Renal pelvis (tissue), 4 donors: ENCODE results near the gene FGGY. TPM values are rescaled to one million over a fixed set of nuclear protein-coding genes. Genes with fewer than 3 reads are reported as not detected.
"Not testable (repeated sequence)": the region's sequence is repeated elsewhere in the genome, so short reads cannot be mapped to it uniquely, and the experiment has no call there.

Experiments used
- DNase-seq: peaks from one replicate; pipeline ENCODE4 v3.0.0-alpha.2; 2013
- polyA plus RNA-seq, 3 donors: library from polyadenylated mRNA; unstranded; fragments of 120-200 nt; gene quantifications; one replicate each; pipeline ENCODE4 v1.2.1, GENCODE V29; 2013; ENCODE audit not compliant: insufficient read length in 3 of 3

FGGY gene
- polyA plus RNA-seq, 3 donors, result 21.3 to 24.9 (median 23.3) TPM

DNA sequence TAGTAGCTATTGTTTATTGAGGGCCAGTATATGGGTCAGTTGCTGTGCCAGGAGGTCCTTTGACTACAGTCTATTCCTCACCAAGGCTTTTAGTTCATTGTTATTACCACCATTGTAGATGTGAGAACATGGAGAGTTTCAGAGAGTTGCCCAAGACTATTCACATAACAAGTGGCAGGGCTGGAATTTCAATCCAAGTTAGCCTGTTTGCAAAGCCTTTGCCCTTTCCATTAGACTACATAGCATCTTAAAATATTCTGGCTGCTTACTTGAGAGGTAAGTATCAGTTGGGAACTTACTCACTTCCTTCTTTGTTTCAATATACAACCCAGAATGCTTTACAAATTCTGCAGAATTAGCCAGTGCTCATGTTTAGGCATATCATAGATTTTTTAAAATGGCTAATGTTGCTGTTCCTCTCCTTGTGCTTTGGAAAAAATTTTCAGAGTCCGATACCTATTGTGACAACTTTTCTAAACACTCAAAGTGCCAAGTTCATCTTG is 141.2 kb downstream of the FGGY start:
- no peak for DNase-seq

DNA sequence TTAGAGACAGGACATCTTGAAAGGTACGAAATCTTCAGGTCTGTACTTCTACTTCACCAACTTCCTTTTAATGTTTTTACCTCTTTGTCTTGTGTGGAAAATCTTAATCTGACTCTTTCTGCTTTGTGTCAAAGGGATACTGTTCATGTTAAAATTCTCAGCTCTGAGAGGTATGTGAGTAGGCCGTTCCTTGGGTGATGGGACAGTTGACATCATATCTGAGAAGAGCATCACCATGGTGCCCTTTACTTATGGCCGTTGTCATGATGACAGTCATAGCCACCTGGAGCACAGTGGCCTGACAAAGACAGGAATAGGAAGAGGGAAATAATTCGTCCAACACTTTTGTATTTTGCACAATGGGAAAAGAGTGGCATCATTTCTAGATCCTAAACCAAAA is 145.6 kb downstream of the FGGY start:
- DNase-seq, result no peak

DNA sequence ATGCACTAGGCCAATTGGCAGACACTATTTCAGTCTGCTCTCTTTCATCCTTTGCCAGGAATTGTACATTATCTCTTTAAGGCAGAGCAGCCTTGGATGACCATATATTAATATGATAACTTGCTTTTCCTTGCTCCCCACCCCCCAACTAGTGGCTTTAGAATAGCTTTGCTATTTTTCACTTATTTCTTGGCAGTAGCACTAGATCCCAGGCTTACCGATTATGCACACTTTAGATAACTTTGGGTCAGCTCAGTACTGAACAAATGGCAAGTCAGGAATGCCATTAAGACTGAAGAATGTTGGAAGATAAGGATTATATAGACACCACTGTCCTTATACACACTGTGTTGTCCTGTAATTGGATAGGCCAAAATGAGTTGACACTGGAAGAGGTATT is 146.4 kb downstream of the FGGY start:
- DNase-seq, result no peak

DNA sequence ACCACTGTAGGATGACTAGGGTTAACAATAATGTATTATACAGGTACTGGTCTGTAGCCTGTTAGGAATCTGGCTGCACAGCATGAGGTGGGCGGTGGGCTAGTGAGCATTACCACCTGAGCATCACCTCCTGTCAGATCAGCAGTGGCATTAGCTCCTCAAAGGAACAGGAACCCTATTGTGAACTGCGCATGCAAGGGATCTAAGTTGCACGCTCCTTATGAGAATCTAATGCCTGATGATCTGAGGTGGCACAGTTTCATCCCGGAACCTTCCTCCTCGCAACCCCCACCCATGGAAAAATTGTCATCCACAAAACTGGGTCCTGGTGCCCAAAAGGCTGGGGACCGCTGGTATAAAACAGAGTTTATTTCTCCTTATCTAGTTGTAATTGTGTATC is 147.6 kb downstream of the FGGY start:
- DNase-seq, result no peak

DNA sequence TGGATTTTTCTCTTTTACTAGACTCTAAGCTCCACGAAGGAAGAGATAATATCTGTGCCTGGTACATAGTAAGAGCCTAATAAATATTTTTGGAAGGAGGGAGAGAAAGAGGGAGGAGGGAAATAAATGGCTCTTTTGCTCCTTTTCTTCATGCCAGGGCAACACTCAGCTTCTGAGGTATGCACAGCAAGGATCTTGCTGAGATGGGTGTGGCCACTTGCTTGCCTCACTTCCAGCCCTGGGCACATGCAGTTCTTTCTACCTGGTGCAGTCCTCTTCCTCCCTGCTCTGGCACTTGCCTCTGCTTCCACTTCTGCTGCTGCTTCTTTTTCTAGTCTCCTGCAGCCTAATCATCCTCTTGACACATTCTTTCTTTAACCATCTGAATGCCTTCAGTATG is 148.1 kb downstream of the FGGY start:
- no peak for DNase-seq

DNA sequence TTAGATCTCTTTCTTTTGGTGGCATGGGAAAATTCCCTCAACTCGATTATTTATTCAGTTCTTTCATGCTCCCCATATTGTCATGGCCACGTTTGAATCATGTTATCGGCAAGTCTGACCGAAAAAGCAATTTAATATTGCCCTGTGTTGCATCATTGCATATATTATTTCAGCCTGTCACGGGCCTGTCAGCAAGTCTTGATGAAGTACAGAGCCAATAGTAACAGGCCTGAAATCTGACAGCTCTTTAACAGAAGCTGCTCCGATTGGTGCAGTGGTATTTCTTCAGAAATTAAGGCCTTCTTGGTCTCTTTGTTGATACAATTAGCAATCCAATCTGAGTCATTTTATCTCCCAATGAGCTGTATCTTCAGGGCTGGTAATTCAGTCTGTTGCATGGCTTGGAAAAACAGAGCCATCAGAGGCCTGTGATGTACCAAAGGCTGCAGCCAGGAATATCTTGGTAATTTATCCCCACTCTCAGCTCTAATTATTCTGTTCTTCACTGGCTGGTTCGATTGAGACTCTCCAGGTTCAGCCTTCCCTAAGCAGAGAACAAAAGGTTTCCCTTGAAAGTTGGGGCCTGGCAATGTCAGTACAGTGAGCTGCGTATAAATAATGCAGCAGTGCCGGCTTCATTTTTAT is 149.5 kb downstream of the FGGY start:
- no peak for DNase-seq

DNA sequence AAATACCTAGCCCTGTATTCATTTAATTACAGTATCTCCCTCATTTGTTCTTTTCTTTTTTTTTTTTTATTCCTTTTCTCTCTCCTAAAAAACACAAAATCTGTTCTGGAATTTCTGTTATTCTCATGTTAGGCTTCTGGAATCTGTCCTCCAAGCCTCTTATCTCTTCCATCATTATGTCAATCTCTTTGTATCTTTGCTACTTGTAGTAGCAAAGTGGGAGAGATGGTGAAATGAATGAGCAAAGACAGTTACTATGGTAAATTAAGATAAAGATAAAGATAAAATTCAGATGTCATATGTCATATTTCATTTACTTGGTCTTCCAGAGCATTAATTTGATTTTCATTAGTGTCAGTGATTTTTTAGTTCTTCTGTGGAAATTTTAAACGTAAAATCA is 155.1 kb downstream of the FGGY start:
- DNase-seq, result no peak

DNA sequence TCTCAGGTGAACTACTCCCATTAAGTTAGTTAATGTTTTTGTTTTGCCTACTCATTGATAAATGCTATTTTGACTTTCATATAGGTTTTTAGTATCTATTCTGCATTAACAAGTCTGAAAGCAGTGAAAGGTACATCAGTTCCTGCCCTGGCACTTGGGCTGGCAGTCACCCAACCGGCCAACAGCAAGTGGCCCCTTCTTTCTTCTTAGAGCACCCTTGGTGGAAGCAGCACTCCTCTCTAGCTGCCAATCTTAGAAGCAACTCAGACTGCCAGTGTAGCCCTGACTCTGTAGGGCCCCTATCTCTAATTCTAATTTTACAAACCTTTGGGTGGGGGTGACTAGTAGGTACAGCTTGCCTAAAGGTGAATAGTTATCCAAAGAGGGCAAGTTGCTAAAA is 155.7 kb downstream of the FGGY start:
- no peak for DNase-seq

DNA sequence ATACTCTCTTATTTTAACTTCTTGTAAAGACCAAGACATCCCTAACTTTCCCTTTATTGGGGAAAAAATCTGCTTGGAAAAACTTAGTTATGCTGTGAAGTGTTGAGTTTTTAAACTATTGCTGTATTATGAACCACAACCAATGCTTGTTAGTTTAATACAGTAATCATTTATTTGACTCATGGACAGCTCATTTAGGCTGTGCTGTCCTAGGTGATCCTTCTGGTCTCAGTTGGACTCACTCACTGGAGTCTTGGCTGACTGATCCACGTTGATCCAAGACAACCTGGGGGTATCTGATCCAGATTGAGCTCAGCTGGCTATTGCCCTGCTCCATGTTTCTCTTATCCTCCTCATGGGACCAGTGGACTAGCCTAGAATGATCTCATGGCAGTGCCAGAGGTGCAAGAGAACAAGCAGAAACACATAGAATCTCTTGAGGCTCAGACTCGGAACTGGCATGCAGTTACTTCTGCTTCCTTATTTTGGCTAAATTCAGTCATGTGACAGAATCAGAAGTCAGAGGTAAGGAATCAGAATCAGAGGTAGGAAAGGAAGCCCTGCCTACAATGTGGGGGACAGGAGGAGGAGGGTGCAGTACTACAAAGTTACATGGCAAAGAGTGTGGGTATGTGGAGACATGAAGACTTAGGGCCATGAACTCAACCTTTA is 156.5 kb downstream of the FGGY start:
- DNase-seq, result no peak

DNA sequence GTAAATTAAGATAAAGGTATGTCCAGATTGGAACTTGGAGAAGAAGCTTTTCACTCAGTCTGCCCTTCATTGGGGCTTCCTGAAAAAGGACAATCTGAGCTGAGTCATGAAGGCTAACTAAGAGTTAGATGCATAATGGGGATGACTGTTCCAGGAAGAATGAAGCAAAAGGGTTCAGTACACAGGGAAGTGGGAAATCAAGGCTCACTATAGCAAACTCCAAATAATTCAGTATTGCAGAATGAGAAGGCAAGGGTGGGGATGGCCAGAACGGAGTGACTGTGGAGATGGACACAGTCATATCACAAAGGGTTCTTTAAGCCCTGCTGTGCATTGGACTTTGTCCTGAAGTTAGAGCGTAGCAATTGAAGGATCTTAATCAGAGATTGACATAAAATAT is 158.3 kb downstream of the FGGY start:
- no peak for DNase-seq

DNA sequence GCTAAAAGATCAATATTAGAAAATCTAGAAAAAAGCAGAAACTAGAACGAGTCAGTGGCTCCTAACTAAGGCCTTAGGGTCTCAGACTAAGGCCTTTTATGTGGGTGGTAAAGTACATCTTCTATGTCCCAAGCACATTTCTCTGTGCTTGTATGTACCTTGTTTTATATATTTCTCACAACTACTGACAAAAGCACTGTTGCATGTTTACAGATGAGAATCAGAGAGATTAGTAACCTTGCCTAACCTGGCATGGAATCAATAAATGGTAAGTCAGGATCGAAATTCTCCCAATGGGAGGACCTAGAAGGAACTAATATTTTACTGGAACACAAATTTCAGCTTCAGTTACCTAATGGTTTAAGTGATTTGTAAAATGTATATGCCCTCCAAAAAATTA is 160.9 kb downstream of the FGGY start:
- DNase-seq, result no peak

DNA sequence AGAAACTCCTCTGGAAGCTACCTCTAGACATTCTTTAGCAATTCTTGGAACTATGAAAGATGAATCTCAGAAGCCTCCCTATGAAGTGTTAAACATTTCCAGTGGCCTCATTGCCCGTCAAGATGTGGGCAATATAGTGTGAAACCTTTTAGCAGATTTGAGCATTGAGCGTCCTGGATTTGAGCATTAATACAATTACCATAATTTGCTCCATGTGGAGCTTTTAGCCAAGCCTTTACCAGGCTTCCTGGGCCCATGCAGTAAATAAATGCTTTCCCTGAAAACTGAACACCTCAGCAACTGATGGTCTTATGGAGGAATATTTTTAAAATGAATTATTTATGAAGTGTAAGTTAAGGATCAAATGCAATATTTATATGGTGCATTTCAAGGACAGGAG is 162.0 kb downstream of the FGGY start:
- DNase-seq, result no peak

DNA sequence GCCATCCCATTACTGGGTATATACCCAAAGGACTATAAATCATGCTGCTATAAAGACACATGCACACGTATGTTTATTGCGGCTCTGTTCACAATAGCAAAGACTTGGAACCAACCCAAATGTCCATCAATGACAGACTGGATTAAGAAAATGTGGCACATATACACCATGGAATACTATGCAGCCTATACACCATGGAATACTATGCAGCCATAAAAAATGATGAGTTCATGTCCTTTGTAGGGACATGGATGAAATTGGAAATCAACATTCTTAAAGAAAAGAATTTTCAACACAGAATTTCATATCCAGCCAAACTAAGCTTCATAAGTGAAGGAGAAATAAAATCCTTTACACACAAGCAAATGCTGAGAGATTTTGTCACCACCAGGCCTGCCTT is 166.0 kb downstream of the FGGY start:
- not testable (repeated sequence) for DNase-seq

DNA sequence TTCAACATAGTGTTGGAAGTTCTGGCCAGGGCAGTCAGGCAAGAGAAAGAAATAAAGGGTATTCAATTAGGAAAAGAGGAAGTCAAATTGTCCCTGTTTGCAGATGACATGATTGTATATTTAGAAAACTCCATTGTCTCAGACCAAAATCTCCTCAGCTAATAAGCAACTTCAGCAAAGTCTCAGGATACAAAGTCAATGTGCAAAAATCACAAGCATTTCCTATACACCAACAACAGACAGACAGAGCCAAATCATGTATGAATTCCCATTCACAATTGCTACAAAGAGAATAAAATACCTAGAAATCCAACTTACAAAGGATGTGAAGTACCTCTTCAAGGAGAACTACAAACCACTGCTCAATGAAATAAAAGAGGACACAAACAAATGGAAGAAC is 168.6 kb downstream of the FGGY start:
- DNase-seq, result not testable (repeated sequence)

DNA sequence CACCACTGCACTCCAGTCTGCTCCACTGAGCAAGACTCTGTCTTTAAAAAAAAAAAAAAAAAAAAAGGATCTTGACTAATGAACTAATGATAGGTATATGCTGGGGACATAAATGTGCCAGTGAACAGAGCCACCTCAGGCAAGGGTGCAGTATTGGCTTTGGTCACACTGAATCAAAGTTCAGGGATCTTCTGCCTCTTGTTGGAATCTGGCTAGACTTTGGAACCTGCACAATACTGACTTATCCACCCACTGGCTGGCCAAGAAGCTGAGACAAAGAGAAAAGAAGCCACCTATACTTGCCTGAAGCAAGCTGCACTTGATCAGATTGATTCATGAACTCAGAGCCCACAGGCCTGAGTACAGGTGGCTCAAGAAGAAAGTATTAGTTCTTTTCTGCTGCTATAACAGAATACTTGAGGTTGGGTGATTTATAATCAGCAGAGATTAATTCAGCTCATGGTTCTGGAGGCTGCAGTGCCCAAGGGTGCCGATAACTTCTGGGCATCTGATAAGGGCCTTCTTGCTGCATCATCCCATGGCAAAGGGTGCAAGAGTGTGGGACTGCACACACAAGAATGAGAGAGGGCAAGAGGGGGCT is 172.0 kb downstream of the FGGY start:
- DNase-seq, result no peak

DNA sequence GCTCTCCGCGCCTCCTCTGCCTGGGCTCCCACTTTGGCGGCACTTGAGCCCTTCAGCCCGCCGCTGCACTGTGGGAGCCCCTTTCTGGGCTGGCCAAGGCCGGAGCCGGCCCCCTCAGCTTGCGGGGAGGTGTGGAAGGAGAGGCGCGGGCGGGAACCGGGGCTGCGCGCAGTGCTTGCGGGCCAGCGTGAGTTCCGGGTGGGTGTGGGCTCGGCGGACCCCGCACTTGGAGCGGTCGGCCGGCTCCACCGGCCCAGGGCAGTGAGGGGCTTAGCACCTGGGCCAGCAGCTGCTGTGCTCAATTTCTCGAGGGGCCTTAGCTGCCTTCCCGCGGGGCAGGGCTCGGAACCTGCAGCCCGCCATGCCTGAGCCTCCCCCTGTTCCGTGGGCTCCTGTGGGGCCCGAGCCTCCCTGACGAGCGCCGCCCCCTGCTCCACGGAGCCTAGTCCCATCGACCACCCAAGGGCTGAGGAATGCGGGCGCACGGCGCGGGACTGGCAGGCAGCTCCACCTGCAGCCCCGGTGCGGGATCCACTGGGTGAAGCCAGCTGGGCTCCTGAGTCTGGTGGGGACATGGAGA is 175.2 kb downstream of the FGGY start:
- not testable (repeated sequence) for DNase-seq

DNA sequence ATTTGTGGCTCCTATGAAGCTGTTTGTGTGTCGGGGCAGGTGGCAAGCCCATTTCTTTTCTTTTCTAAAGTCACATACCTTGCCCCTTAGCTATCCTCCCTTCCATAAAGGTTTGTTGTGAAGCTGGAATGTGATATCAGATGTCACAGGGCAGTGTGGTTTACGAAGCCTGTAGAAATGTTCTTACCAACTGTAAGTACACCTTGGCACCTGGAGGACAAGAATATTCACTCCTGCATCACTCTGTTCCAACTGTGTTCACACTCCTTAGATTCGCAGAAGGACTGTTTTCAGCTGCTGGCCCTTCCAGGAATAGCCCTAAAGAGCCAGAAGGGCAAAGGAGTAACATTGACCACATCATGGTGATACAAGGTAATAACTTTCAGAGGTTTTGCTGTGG is 176.9 kb downstream of the FGGY start:
- no peak for DNase-seq

DNA sequence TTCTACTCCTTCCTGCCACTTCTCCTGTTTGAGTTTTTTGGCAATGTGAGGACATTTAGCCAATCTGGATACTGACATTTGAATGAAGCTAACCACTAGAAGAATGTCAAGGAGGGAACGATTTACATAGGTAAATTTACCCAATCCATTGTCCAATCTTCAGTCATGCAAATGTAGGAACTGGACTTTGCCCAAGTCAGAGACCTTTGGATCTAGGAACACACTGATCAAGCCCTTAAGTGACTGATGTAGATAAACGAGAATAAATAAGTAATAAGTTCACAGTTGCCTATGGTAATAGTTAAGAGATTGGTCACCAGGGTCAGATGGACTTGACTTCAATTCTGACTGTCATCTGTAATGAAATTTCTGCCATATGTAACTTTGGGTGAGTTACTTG is 177.6 kb downstream of the FGGY start:
- no peak for DNase-seq

DNA sequence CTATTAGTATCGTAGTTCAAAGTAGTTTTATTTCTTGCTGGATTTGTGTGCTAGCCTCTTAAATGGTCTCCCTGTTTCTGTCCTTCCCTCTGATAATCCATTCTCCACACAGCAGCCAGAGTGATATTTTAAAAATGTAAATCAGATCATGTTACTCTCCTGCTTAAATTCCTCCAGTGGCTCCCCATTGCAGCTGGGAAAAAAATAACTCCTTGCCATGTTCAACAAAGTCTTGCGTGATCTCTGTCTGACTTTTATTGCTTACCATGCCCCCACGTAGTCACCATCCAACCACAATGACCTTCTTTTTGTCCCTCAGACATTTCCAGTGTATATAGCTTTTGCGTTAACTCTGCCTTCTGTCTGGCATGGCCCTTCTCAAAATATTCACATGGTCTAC is 178.8 kb downstream of the FGGY start:
- DNase-seq, result no peak

DNA sequence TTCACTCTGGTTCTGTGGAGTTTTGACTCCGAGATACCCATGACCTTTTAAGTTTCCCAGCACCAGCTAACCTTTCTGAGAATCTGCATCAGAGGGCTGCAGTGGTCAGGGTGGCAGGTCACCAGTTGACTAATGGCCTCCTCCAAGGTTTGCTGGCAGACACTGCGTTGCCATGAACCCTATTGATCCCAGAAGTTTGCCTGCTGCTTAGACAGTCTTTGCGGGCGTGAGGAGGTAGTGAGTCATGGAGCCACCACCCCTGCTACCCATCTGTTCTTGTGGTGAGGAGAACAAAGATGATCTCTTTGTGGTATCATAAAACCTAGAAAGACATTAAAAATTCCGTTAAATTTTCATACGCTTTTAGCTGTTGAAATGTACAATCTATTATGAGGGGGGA is 180.4 kb downstream of the FGGY start:
- no peak for DNase-seq

DNA sequence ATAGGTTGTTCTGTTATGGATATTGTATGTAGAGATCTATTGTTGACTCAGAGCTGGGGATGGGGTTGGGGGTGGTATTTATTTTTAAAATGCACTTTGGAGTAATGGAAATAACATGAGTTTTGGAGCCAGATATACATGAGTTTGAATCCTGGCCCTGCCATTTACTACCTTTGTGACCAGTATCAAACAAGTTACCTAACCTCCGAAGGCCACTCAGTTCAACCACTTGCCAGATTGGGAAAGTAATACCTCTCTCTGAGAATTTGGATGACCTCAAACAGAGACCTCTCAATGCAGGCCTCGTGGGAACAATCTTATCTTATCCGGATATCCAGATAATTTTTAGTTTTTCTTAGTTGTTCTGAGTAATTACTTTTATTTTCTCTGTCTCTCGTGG is 181.0 kb downstream of the FGGY start:
- DNase-seq, result no peak

DNA sequence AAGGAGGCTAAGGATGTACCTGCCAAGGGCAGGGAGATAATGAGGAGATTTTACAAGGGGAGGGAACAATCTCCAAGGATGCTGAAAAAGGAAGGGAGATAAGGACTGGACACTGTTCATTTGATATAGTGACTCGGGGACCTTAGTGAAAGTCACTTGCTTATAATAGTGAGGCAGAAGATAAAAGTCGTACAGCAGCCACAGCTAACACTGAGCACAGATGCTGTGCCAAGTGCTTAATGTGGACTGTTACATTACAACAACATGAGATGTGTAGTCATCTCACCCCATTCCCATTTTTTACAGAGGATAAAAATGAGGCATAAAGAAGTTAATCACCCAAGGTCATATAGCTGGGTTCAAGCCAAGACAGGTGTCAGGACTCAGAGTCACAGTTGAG is 181.9 kb downstream of the FGGY start:
- DNase-seq, result no peak
